Activated naive CD4-positive, alpha-beta T cell treated with anti-CD3 and anti-CD28 coated beads, Interleukin-2, amount 50 U/mL, for 16 hours (primary cell): ENCODE measurements around the gene MYH11.
"Not testable (repeated sequence)": the region's sequence is repeated elsewhere in the genome, so short reads cannot be mapped to it uniquely, and the experiment has no call there.

Experiments
- DNase-seq: peaks from one replicate; pipeline ENCODE4 v3.0.0-alpha.2; 2020

The MYH11 gene

GRCh38 chr16:15742716-15743115 lies 114.1 kb downstream of the MYH11 start:
- DNase-seq, result no peak

- no peak for DNase-seq
These were observed 115.5 kb downstream of the MYH11 start for GRCh38 chr16:15741207-15741871.

- no peak for DNase-seq
These were observed 116.9 kb downstream of the MYH11 start for GRCh38 chr16:15739950-15740349.

- no peak for DNase-seq
These were observed 117.4 kb downstream of the MYH11 start for GRCh38 chr16:15739464-15739863.

- DNase-seq, result no peak
These were observed 119.6 kb downstream of the MYH11 start for GRCh38 chr16:15737140-15737644.

GRCh38 chr16:15736529-15736928 lies 120.3 kb downstream of the MYH11 start:
- no peak for DNase-seq

- no peak for DNase-seq
These were observed 121.2 kb downstream of the MYH11 start for GRCh38 chr16:15735610-15736009.

- no peak for DNase-seq
These were observed 124.4 kb downstream of the MYH11 start for GRCh38 chr16:15732416-15732815.

- no peak for DNase-seq
These were observed 127.7 kb downstream of the MYH11 start for GRCh38 chr16:15729152-15729551.

GRCh38 chr16:15727697-15728096 lies 129.1 kb downstream of the MYH11 start:
- DNase-seq, result not testable (repeated sequence)

GRCh38 chr16:15726715-15727114 lies 130.1 kb downstream of the MYH11 start:
- no peak for DNase-seq

- DNase-seq, result no peak
These were observed 131.1 kb downstream of the MYH11 start for GRCh38 chr16:15725641-15726240.

GRCh38 chr16:15723808-15724207 lies 133.0 kb downstream of the MYH11 start:
- no peak for DNase-seq

GRCh38 chr16:15721018-15721417 lies 135.8 kb downstream of the MYH11 start:
- no peak for DNase-seq

- DNase-seq, result no peak
These were observed 140.0 kb downstream of the MYH11 start for GRCh38 chr16:15716694-15717447.

GRCh38 chr16:15715221-15715620 lies 141.6 kb downstream of the MYH11 start:
- no peak for DNase-seq

- DNase-seq, result no peak
These were observed 142.2 kb downstream of the MYH11 start for GRCh38 chr16:15714393-15715172.

GRCh38 chr16:15708997-15709396 lies 147.8 kb downstream of the MYH11 start:
- no peak for DNase-seq

- DNase-seq, result no peak
These were observed 148.7 kb downstream of the MYH11 start for GRCh38 chr16:15708096-15708495.

GRCh38 chr16:15707332-15707731 lies 149.5 kb downstream of the MYH11 start:
- no peak for DNase-seq

GRCh38 chr16:15705064-15705565 lies 151.7 kb downstream of the MYH11 start:
- DNase-seq, result no peak

- peak; percentile 77 for DNase-seq
These were observed 152.3 kb downstream of the MYH11 start for GRCh38 chr16:15704545-15704987.
